Caco-2 (cell line): ENCODE results near the gene LHPP. TPM values are rescaled to one million over a fixed set of nuclear protein-coding genes. Genes with fewer than 3 reads are reported as not detected.

Experiments
- BruUV-seq: library from RNA; stranded (reverse); fragments of 400-500 nt; replicated peaks from 2 replicates; lab custom pipeline; 2021; lab: Mats Ljungman, UMichigan
- CTCF ChIA-PET: fragments of 300-600 bp; sonication (Branson Sonifier 250); formaldehyde crosslinking; loops from one replicate; lab custom pipeline; 2022; ENCODE audit warnings: antibody characterized with exemption; lab: Charles Lee
- POLR2A ChIA-PET: fragments of 300-600 bp; sonication (Branson Sonifier 250); formaldehyde crosslinking; loops from one replicate; lab custom pipeline; 2022; ENCODE audit warnings: antibody characterized with exemption; lab: Charles Lee
- DNase-seq, 2 experiments: peaks; one replicate each; pipeline versions ENCODE4 v3.0.0 to v3.0.0-alpha.2; 2020 to 2022
- H3K27me3 ChIP-seq: replicated peaks from 2 replicates; pipeline ENCODE4 v1.6.0; 2011; ENCODE audit warnings: low read length; ENCODE audit not compliant: control insufficient read depth, insufficient read depth
- H3K36me3 ChIP-seq: 2 replicates; pipeline ENCODE4 v1.5.1; 2011; ENCODE audit warnings: low read length; ENCODE audit not compliant: control insufficient read depth, insufficient read depth
- H3K4me1 ChIP-seq: fragments of 250-450 bp; sonication (Bioruptor Pico); 2 replicates; pipeline ENCODE4 v1.5.1; 2020; ENCODE audit warnings: mild to moderate bottlenecking
- H3K4me3 ChIP-seq: 2 replicates; pipeline ENCODE4 v1.5.1; 2011; ENCODE audit warnings: low read depth, mild to moderate bottlenecking, control low read depth, low read length
- H3K9me3 ChIP-seq: fragments of 250-450 bp; sonication (Bioruptor Pico); 2 replicates; pipeline ENCODE4 v1.5.1; 2020; ENCODE audit warnings: mild to moderate bottlenecking, moderate library complexity
- H3K27ac Mint-ChIP-seq: one replicate; pipeline ENCODE4 v1.8.0; 2022; ENCODE audit warnings: mixed read lengths; ENCODE audit not compliant: unreplicated experiment
- H3K27me3 Mint-ChIP-seq: one replicate; pipeline ENCODE4 v1.8.0; 2022; ENCODE audit warnings: mixed read lengths; ENCODE audit not compliant: insufficient read depth, unreplicated experiment
- H3K36me3 Mint-ChIP-seq: one replicate; pipeline ENCODE4 v1.8.0; 2022; ENCODE audit warnings: mild to moderate bottlenecking, mixed read lengths; ENCODE audit not compliant: insufficient read depth, unreplicated experiment
- H3K4me1 Mint-ChIP-seq: one replicate; pipeline ENCODE4 v1.8.0; 2022; ENCODE audit warnings: low read depth, mixed read lengths; ENCODE audit not compliant: unreplicated experiment
- H3K4me3 Mint-ChIP-seq: one replicate; pipeline ENCODE4 v1.8.0; 2022; ENCODE audit warnings: mild to moderate bottlenecking, moderate library complexity, mixed read lengths; ENCODE audit not compliant: unreplicated experiment
- H3K9me3 Mint-ChIP-seq: one replicate; pipeline ENCODE4 v1.8.0; 2022; ENCODE audit warnings: mixed read lengths; ENCODE audit not compliant: unreplicated experiment
- CTCF ChIP-seq, 2 experiments: fragments of 200-600 bp in 1 of 2; IDR thresholded peaks; 1 replicate in 1 of 2; 2 replicates in 1 of 2; pipeline versions ENCODE4 v1.5.1 to v1.8.0; 2011 to 2022; ENCODE audit warnings: antibody characterized with exemption in 1 of 2, control low read depth in 1 of 2, inconsistent platforms in 1 of 2, low read depth in 1 of 2, low read length in 1 of 2, mild to moderate bottlenecking in 1 of 2, moderate library complexity in 1 of 2; ENCODE audit not compliant: insufficient read depth in 1 of 2, severe bottlenecking in 1 of 2, unreplicated experiment in 1 of 2
- intact Hi-C: fragments of 100-400 bp; cut with micrococcal nuclease; formaldehyde crosslinking; loops from one replicate; pipeline ENCODE4 v1.10.0; 2022; ENCODE audit not compliant: unreplicated experiment
- total RNA-seq: library from RNA; stranded (reverse); gene quantifications from 2 replicates; pipeline ENCODE4 v1.2.3, GENCODE V29; 2022

Gene LHPP
- total RNA-seq, 1 experiment from 2014 or later = 15.9 TPM

GRCh38 chr10:124534826-124535601 lies 73.4 kb downstream of the LHPP start:
- no peaks in the 10 kb centered on the region for H3K36me3 Mint-ChIP-seq
- H3K27me3 ChIP-seq = no peaks in the 10 kb centered on the region

GRCh38 chr10:124535731-124536495 lies 74.3 kb downstream of the LHPP start:
- Mint-ChIP-seq H3K27ac (no peak overlapping the region), H3K4me1 (no peaks in the 10 kb centered on the region), H3K36me3 (no peaks in the 10 kb centered on the region), H3K27me3 (no peaks in the 10 kb centered on the region), H3K9me3 (no peaks in the 10 kb centered on the region), H3K4me3 (no peak overlapping the region)
- H3K27me3 ChIP-seq = no peaks in the 10 kb centered on the region
- H3K4me1 ChIP-seq = no peaks in the 10 kb centered on the region
- no peak overlapping the region for H3K4me3 ChIP-seq
- POLR2A ChIA-PET = no interaction called here
- intact Hi-C loops = no loop called here
- CTCF ChIA-PET = interaction anchor here (1.4 to 1.8 kb wide), 2 partner anchors 205 to 207 kb away, joined by 3 to 4 read pairs; no protein-coding TSS in a partner anchor
- no TSS peak for BruUV-seq
- no peak for TF ChIP-seq CTCF (IDR thresholded peaks at IDR 0.05; ENCODE audit: insufficient read depth in 1 of 2, low read depth in 1 of 2, low read length in 1 of 2, severe bottlenecking in 1 of 2, unreplicated experiment in 1 of 2)
- H3K9me3 ChIP-seq = no peaks in the 10 kb centered on the region
- no peak for DNase-seq
- H3K36me3 ChIP-seq = no peaks in the 10 kb centered on the region

More at GRCh38 chr10:124534826-124535601, 73.4 kb downstream of the LHPP start:
- ChIA-PET CTCF (interaction anchor here (1.8 kb wide), 1 partner anchor 206 kb away, joined by 4 read pairs; no protein-coding TSS in a partner anchor), POLR2A (no interaction called here)
- no peak for TF ChIP-seq CTCF (IDR thresholded peaks at IDR 0.05; ENCODE audit: insufficient read depth in 1 of 2, low read depth in 1 of 2, low read length in 1 of 2, severe bottlenecking in 1 of 2, unreplicated experiment in 1 of 2)
- intact Hi-C loops = loop anchor here (5.0 kb wide), 2 partner anchors 132 to 292 kb away; no protein-coding TSS in a partner anchor
- H3K9me3 ChIP-seq = no peaks in the 10 kb centered on the region
- Mint-ChIP-seq H3K27ac (no peak overlapping the region), H3K9me3 (no peaks in the 10 kb centered on the region), H3K4me1 (no peaks in the 10 kb centered on the region), H3K4me3 (no peak overlapping the region), H3K27me3 (no peaks in the 10 kb centered on the region)
- no peak for DNase-seq
- no peak overlapping the region for H3K4me3 ChIP-seq
- no TSS peak for BruUV-seq
- no peaks in the 10 kb centered on the region for H3K36me3 ChIP-seq
- H3K4me1 ChIP-seq = no peaks in the 10 kb centered on the region

DNA sequence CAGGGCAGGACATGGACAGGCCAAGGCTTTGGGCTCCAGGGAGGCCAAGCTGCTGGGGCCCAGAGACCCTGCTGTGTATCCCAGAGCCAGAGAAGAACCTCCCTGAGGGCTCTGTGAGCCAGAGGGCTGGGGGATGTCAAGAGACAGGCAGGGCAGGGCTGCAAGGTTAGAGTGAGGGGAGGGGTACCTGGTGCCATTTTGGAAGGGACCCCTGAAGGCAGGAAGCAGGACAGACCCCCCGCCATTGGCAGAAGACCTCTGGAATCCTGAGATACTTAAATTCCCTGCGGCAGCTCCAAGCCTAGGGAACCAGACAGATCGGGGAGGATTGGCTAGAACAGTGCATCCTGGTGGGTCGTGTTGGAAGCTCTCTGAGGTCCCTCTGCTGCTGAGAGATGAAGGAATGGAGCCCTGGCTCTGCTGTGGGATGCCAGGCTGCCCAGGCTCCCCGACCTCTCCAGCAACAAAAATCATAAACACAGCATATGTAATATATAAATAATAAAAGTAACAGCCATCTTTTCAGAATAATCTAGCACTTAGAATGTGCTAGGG lies 75.0 kb downstream of the LHPP start:
- Mint-ChIP-seq H3K4me1 (no peaks in the 10 kb centered on the region), H3K36me3 (no peaks in the 10 kb centered on the region), H3K9me3 (no peaks in the 10 kb centered on the region), H3K27me3 (no peaks in the 10 kb centered on the region), H3K4me3 (no peak overlapping the region), H3K27ac (no peak overlapping the region)
- no peak for TF ChIP-seq CTCF (IDR thresholded peaks at IDR 0.05; ENCODE audit: insufficient read depth in 1 of 2, low read depth in 1 of 2, low read length in 1 of 2, severe bottlenecking in 1 of 2, unreplicated experiment in 1 of 2)
- H3K27me3 ChIP-seq = no peaks in the 10 kb centered on the region
- H3K4me3 ChIP-seq = no peak overlapping the region
- H3K9me3 ChIP-seq = no peaks in the 10 kb centered on the region
- no peaks in the 10 kb centered on the region for H3K4me1 ChIP-seq
- no TSS peak for BruUV-seq
- no peak for DNase-seq
- intact Hi-C loops = no loop called here
- H3K36me3 ChIP-seq = no peaks in the 10 kb centered on the region
- POLR2A ChIA-PET = no interaction called here
- CTCF ChIA-PET = interaction anchor here (1.4 to 1.8 kb wide), 2 partner anchors 205 to 206 kb away, joined by 3 to 4 read pairs; no protein-coding TSS in a partner anchor
